Measurements from ENCODE around the gene AGAP1. TPM values are rescaled to one million over a fixed set of nuclear protein-coding genes. Genes with fewer than 3 reads are reported as not detected.

The AGAP1 gene
- total and polyA plus RNA-seq, 9 donors = 5.7 to 32.2 (median 20.2) TPM

DNA sequence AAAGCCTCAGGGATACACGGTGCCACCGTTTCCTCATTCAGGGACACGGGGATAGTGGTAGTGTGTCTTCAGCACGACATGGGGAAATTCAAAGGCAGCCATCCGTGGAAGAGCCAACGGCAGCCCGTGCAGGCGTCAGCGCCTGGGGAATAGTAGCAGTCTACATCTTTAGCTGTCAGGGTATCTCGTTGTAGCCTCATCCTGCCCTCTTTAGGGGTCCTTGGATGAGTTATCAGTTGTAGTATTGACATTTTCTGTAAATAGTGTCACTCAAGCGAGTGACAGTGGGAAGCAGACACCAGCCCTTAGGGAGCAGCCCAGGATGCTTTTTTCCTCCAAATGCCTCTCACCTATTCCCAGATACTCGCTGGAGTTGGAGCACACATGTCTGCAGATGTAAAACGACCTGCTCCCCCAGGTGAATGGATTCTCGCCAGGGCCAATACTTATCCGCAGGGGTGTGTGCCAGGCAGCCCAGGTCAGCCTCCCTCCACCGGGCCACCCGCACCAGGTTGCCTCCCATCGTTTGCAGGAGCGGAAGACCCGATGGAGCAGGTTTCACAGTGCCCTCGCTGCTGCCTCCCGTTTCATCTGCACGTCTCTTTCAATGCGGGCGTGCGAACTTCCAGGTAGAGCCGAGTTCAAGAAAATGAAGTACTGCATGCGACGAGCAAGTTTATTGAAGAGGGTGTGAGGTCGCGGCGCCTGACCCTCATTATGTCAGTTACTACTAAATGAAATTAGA, 41.0 kb downstream of the AGAP1 start:
- peaks cover 2% of the 10 kb centered on the region for H3K4me1 ChIP-seq (ENCODE audit: insufficient read depth)
- H3K4me3 ChIP-seq = no peak overlapping the region
- peak in 1 of 5 donors; percentile 25 for DNase-seq
- no peaks in the 10 kb centered on the region for H3K9me3 ChIP-seq
- H3K36me3 ChIP-seq = no peaks in the 10 kb centered on the region
- TF ChIP-seq EP300 (IDR thresholded peaks at IDR 0.05) (no peak), POLR2A (IDR thresholded peaks at IDR 0.05) (no peak)
- TF ChIP-seq, protein P1, sequence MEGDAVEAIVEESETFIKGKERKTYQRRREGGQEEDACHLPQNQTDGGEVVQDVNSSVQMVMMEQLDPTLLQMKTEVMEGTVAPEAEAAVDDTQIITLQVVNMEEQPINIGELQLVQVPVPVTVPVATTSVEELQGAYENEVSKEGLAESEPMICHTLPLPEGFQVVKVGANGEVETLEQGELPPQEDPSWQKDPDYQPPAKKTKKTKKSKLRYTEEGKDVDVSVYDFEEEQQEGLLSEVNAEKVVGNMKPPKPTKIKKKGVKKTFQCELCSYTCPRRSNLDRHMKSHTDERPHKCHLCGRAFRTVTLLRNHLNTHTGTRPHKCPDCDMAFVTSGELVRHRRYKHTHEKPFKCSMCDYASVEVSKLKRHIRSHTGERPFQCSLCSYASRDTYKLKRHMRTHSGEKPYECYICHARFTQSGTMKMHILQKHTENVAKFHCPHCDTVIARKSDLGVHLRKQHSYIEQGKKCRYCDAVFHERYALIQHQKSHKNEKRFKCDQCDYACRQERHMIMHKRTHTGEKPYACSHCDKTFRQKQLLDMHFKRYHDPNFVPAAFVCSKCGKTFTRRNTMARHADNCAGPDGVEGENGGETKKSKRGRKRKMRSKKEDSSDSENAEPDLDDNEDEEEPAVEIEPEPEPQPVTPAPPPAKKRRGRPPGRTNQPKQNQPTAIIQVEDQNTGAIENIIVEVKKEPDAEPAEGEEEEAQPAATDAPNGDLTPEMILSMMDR (IDR thresholded peaks at IDR 0.05) = no peak
- no peaks in the 10 kb centered on the region for H3K27me3 ChIP-seq
- WGBS, 3 donors = 93 to 94% (median 94%) methylated on average over 32 of the region's 32 CpGs
- intact Hi-C loops (cut with DNase I) = loop anchor here in 1 of 4 donors (5.0 kb wide), 1 partner anchor 358 kb away; no protein-coding TSS in a partner anchor
- no peak overlapping the region for H3K27ac ChIP-seq

DNA sequence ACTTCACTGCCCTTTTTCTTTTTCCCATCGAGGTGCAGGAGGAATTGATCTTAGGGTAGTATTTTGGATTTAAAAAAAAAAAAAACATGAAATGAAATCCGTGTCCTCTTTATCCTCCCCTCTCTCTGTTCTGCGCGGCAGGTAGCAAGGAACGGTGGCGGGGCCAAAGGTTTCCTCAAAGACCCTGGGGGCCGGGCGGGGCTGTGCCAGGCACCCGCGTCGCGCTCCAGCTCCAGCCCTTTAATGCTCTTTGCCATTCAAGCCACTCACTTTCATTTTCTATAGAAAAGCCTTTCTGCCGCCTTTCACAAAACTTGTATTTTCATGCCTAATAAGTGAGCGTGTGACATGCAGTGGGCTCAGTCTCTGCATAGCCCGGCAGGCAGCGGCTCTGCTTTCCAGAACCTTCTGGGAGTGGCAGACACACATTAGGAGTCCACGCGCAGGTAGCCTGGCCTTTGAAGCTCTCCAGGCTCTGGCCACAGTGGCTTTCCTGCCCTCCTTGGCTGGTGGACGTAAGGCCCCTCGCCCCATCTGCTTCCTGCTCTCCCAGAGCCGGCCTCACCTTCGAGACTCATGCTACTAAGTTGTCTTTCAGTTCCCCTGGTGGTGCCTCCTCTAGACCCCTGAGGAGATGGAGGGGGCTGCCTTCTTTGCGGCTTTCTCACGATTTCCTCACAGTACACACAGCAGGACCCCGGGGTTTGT, 41.7 kb downstream of the AGAP1 start:
- Histone ChIP-seq H3K9me3 (no peaks in the 10 kb centered on the region), H3K36me3 (no peaks in the 10 kb centered on the region), H3K27ac (no peak overlapping the region), H3K27me3 (no peaks in the 10 kb centered on the region), H3K4me1 (ENCODE audit: insufficient read depth) (peaks cover 2% of the 10 kb centered on the region), H3K4me3 (no peak overlapping the region)
- peak in 1 of 5 donors; percentile 9 for DNase-seq
- TF ChIP-seq, protein P1 (IDR thresholded peaks at IDR 0.05) = no peak
- TF ChIP-seq EP300 (IDR thresholded peaks at IDR 0.05) (no peak), POLR2A (IDR thresholded peaks at IDR 0.05) (no peak)
- 92 to 95% (median 95%) methylated on average over 25 of the region's 25 CpGs for WGBS, 3 donors
- intact Hi-C loops (cut with DNase I) = no loop called here

DNA sequence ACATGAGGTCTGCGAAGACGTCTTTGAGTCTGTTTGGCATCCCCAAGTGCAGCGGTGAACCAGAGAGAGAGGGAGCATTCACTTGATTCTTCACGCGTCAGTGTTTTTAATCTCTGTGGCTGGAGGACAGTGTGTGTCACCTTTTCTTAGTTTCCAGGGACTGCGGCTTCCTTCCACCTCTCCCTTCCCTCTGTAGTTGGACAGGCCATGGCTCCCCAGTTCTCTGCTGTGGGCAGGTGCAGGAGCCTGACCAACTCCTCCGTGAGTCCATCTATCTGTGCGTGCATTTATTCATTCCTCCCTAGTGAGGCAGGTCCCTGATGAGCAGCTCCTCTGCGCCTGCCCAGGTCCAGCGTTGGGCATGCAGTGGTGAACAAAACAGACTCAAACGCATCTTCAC, 42.9 kb downstream of the AGAP1 start:
- TF ChIP-seq POLR2A (IDR thresholded peaks at IDR 0.05) (no peak), EP300 (IDR thresholded peaks at IDR 0.05) (no peak)
- TF ChIP-seq, protein P1 (IDR thresholded peaks at IDR 0.05) = no peak
- Histone ChIP-seq H3K36me3 (no peaks in the 10 kb centered on the region), H3K4me1 (ENCODE audit: insufficient read depth) (peaks cover 2% of the 10 kb centered on the region), H3K27me3 (no peaks in the 10 kb centered on the region), H3K27ac (no peak overlapping the region), H3K9me3 (no peaks in the 10 kb centered on the region), H3K4me3 (no peak overlapping the region)
- DNase-seq = peak in 1 of 5 donors; percentile 13
- WGBS, 3 donors = 92 to 96% (median 95%) methylated on average over 11 of the region's 11 CpGs
- intact Hi-C loops (cut with DNase I) = no loop called here

DNA sequence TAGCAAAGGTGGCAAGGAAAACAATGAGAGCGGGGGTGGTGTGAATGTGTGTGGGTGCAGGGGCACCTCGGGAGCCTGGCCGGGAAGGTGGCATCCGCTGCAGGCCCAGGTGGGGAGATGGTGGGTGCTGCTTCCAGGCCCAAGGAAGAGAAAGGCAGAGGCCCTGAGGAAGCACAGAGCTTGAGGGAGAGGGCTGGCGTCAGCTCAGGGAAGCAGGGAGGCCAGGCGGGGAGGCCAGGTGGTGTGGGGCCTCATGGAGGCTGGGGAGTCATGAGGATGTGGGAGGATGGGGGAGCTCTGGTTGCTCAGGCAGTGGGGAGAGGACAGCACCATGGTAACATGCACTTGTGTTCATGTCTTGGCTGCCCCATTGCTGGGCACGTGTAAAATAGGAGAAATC, 43.3 kb downstream of the AGAP1 start:
- no peak for DNase-seq
- H3K4me1 ChIP-seq (ENCODE audit: insufficient read depth) = peaks cover 4% of the 10 kb centered on the region
- no peak overlapping the region for H3K27ac ChIP-seq
- no peaks in the 10 kb centered on the region for H3K27me3 ChIP-seq
- 91 to 93% (median 93%) methylated on average over 7 of the region's 7 CpGs for WGBS, 3 donors
- intact Hi-C loops (cut with DNase I) = no loop called here
- no peak overlapping the region for H3K4me3 ChIP-seq
- H3K9me3 ChIP-seq = no peaks in the 10 kb centered on the region
- H3K36me3 ChIP-seq = no peaks in the 10 kb centered on the region
- TF ChIP-seq EP300 (IDR thresholded peaks at IDR 0.05) (no peak), POLR2A (IDR thresholded peaks at IDR 0.05) (no peak)
- TF ChIP-seq, protein P1 (IDR thresholded peaks at IDR 0.05) = no peak
